GM18519 (cell line): ENCODE measurements around the gene CPNE2.
"Not testable (repeated sequence)": the region's sequence is repeated elsewhere in the genome, so short reads cannot be mapped to it uniquely, and the experiment has no call there.

Source experiments
- ATAC-seq: cut with Tn5 transposase; IDR thresholded peaks from one replicate; pipeline ENCODE4 v1.9.1; 2021; ENCODE audit warnings: mild to moderate bottlenecking, moderate library complexity; ENCODE audit not compliant: unreplicated experiment, low FRiP score

The CPNE2 gene

GRCh38 chr16:57187902-57188710, 95.7 kb downstream of the CPNE2 start:
- not testable (repeated sequence) for ATAC-seq

GRCh38 chr16:57188711-57189002, 96.3 kb downstream of the CPNE2 start:
- ATAC-seq, result no peak

- ATAC-seq, result not testable (repeated sequence)
Measured at GRCh38 chr16:57189527-57189926, 97.1 kb downstream of the CPNE2 start.

GRCh38 chr16:57190136-57190535, 97.8 kb downstream of the CPNE2 start:
- no peak for ATAC-seq

GRCh38 chr16:57191056-57191571, 98.7 kb downstream of the CPNE2 start:
- ATAC-seq, result no peak

GRCh38 chr16:57192146-57192545, 99.8 kb downstream of the CPNE2 start:
- no peak for ATAC-seq

- ATAC-seq, result no peak
Measured at GRCh38 chr16:57192720-57193486, 100.5 kb downstream of the CPNE2 start.

- ATAC-seq, result no peak
Measured at GRCh38 chr16:57194512-57194911, 102.1 kb downstream of the CPNE2 start.

GRCh38 chr16:57196286-57196685, 103.9 kb downstream of the CPNE2 start:
- no peak for ATAC-seq

- no peak for ATAC-seq
Measured at GRCh38 chr16:57196753-57197152, 104.4 kb downstream of the CPNE2 start.
